Measurements from ENCODE around the gene SF3A2.

GRCh38 chr19:2225415-2226050 is 11.1 kb upstream of the SF3A2 start:
- TF ChIP-seq, protein P1, sequence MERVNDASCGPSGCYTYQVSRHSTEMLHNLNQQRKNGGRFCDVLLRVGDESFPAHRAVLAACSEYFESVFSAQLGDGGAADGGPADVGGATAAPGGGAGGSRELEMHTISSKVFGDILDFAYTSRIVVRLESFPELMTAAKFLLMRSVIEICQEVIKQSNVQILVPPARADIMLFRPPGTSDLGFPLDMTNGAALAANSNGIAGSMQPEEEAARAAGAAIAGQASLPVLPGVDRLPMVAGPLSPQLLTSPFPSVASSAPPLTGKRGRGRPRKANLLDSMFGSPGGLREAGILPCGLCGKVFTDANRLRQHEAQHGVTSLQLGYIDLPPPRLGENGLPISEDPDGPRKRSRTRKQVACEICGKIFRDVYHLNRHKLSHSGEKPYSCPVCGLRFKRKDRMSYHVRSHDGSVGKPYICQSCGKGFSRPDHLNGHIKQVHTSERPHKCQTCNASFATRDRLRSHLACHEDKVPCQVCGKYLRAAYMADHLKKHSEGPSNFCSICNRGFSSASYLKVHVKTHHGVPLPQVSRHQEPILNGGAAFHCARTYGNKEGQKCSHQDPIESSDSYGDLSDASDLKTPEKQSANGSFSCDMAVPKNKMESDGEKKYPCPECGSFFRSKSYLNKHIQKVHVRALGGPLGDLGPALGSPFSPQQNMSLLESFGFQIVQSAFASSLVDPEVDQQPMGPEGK (CRISPR knock-in tag; IDR thresholded peaks at IDR 0.05; ENCODE audit: borderline replicate concordance), result no peak
- no peak for TF ChIP-seq ZFP30 (CRISPR knock-in tag; IDR thresholded peaks at IDR 0.05)
